ENCODE measurements around the gene ZNF648. TPM values are rescaled to one million over a fixed set of nuclear protein-coding genes. Genes with fewer than 3 reads are reported as not detected.
A peak's percentile ranks its signal among the peaks of the same experiment; 100 is the strongest.

ZNF648 gene
- total RNA-seq, 1 donor from 2014 or later, result not detected

DNA sequence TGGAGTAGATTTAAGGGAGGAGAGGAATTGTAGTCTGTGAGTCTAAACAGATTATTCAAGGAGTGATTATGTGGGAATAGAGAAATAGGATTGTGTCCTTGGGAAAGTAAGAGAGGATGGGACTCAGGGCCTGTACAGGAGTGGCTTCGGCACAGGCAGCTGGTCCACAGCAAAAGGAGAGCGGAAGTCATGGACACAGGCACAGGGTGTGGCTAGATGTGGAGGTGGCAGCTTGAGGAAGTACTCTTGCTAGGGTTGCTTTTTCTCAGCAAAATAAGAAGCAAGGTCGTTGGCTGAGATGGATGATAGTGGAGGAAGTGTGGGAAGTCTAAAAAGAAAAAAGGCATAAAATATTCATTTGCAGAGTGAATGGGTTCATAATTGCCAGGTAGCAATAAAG lies 18.5 kb upstream of the ZNF648 start:
- Histone ChIP-seq H3K36me3 (no peaks in the 10 kb centered on the region), H3K4me3 (no peak overlapping the region), H3K4me1 (peaks cover 11% of the 10 kb centered on the region), H3K9me3 (no peaks in the 10 kb centered on the region), H3K27me3 (no peaks in the 10 kb centered on the region), H3K27ac (no peak overlapping the region)
- intact Hi-C loops (cut with DNase I), result loop anchor here (5.0 kb wide), 1 partner anchor 317 kb away; no protein-coding TSS in a partner anchor
- TF ChIP-seq POLR2AphosphoS5 (IDR thresholded peaks at IDR 0.05; ENCODE audit: insufficient read depth in 1 of 2, low read depth in 1 of 2), result no peak
- TF ChIP-seq CTCF (IDR thresholded peaks at IDR 0.05), result no peak
- no peak for TF ChIP-seq POLR2A (IDR thresholded peaks at IDR 0.05)
- DNase-seq (ENCODE audit: extremely low spot score in 2 of 2), result peak in 1 of 2 donors; percentile 65

- H3K36me3 ChIP-seq, result no peaks in the 10 kb centered on the region
- intact Hi-C loops (cut with DNase I), result no loop called here
- no peaks in the 10 kb centered on the region for H3K27me3 ChIP-seq
- H3K27ac ChIP-seq, result no peak overlapping the region
- no peaks in the 10 kb centered on the region for H3K9me3 ChIP-seq
- TF ChIP-seq POLR2A (IDR thresholded peaks at IDR 0.05) (no peak), POLR2AphosphoS5 (IDR thresholded peaks at IDR 0.05; ENCODE audit: insufficient read depth in 1 of 2, low read depth in 1 of 2) (no peak), CTCF (IDR thresholded peaks at IDR 0.05) (no peak)
- DNase-seq (ENCODE audit: extremely low spot score in 2 of 2), result no peak
- no peak overlapping the region for H3K4me3 ChIP-seq
- H3K4me1 ChIP-seq, result no peaks in the 10 kb centered on the region
These were observed 10.4 kb upstream of the ZNF648 start for GRCh38 chr1:182071924-182072323.

DNA sequence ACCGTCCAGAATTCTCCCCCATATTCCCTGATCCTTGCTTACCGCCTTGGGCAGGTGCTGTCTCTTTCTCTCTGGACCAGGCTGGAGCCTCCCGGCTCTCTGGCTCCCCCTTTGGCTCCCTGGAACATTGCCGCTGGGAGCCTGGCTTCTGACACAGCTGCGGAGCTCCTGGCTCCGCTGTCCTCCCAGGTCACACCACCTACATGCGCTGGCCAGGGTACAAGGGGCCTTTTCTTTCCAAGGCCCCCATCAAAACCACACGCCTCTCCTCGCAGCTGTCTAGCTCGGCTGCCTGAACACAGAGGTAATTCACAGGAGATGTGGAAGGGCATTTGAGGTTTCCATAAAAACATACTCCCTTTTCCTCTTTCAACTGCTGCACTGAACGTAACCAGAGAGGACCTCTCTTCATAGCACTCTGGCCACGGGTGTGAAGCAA lies 7.5 kb upstream of the ZNF648 start:
- Histone ChIP-seq H3K36me3 (no peaks in the 10 kb centered on the region), H3K4me3 (no peak overlapping the region), H3K9me3 (no peaks in the 10 kb centered on the region), H3K27ac (no peak overlapping the region), H3K27me3 (no peaks in the 10 kb centered on the region), H3K4me1 (no peaks in the 10 kb centered on the region)
- TF ChIP-seq CTCF (IDR thresholded peaks at IDR 0.05) (peak in 2 of 3 experiments; percentile 20 to 37), POLR2A (IDR thresholded peaks at IDR 0.05) (no peak)
- intact Hi-C loops (cut with DNase I), result no loop called here
- DNase-seq (ENCODE audit: extremely low spot score in 2 of 2), result no peak

DNA sequence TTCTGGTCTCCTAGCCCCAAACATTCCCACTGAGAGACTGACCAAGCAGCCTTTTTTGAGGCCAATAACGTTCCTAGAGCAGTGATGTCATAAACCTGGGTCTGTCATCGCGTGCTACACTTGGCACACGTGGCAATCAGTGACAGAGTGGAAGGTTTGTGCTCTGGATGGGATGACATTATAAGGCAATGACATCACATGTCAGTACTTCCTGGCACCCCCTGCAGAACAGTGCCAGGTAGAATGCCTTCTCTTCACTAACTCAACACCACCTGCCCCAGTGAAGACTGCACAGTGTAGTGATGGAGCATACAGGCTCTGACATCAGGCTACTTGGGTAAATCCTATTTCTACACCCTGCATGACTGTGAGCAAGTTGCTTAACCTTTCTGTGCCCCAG lies 5.4 kb upstream of the ZNF648 start:
- no peak overlapping the region for H3K27ac ChIP-seq
- H3K9me3 ChIP-seq, result no peaks in the 10 kb centered on the region
- no peak for TF ChIP-seq CTCF (IDR thresholded peaks at IDR 0.05)
- no peak for TF ChIP-seq POLR2A (IDR thresholded peaks at IDR 0.05)
- TF ChIP-seq POLR2AphosphoS5 (IDR thresholded peaks at IDR 0.05; ENCODE audit: insufficient read depth in 1 of 2, low read depth in 1 of 2), result no peak
- no peak for DNase-seq (ENCODE audit: extremely low spot score in 2 of 2)
- no peaks in the 10 kb centered on the region for H3K4me1 ChIP-seq
- H3K27me3 ChIP-seq, result no peaks in the 10 kb centered on the region
- intact Hi-C loops (cut with DNase I), result no loop called here
- H3K36me3 ChIP-seq, result no peaks in the 10 kb centered on the region
- H3K4me3 ChIP-seq, result no peak overlapping the region

DNA sequence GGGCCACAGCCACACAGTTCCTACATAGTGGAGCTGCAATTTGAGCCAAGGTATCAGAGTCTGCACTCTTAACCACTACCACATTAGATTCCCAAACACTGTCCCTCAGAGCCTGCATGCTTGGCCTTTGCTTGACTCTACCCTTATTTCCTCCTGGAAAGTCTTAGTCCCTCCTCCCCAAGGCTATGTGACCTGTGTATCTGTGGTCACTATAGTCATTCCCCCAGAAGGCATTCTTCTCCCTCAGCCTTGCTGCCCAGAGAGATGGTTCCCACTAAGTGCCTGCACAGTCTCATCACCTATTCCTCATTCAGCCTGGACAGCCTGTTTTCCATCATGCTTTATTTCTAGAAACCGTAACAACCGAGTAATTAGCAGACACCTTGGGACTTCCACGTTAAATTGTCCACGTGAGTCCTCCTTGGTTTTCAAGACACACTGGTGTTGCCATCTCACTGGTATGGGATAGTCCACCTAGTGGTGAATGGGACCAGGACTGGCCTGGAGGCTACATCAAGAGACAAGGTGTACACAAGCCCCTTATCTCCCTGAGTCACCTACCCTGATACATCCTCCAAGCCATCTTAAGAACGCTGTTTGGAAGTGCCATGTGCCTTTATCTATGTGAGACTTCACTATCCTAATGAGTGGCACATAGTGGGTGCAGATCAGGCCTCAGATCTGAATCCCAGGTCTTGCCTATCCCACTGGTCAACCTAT lies 3.8 kb upstream of the ZNF648 start:
- no peak for DNase-seq (ENCODE audit: extremely low spot score in 2 of 2)

More for the DNA sequence above, 3.8 kb upstream of the ZNF648 start:
- Histone ChIP-seq H3K9me3 (no peaks in the 10 kb centered on the region), H3K27ac (no peak overlapping the region), H3K4me1 (no peaks in the 10 kb centered on the region), H3K4me3 (no peak overlapping the region), H3K36me3 (no peaks in the 10 kb centered on the region), H3K27me3 (no peaks in the 10 kb centered on the region)
- TF ChIP-seq CTCF (IDR thresholded peaks at IDR 0.05) (no peak), POLR2A (IDR thresholded peaks at IDR 0.05) (no peak), POLR2AphosphoS5 (IDR thresholded peaks at IDR 0.05; ENCODE audit: insufficient read depth in 1 of 2, low read depth in 1 of 2) (no peak)
- intact Hi-C loops (cut with DNase I), result no loop called here

Data from vagina (tissue), 2 donors.